ENCODE measurements around the gene PHTF1.

- TF ChIP-seq CTCF (IDR thresholded peaks at IDR 0.05) (no peak), EZH2 (IDR thresholded peaks at IDR 0.05; ENCODE audit: borderline replicate concordance, insufficient read depth, low read depth, low read length, poor library complexity, severe bottlenecking) (no peak)
Observed at GRCh38 chr1:113797472-113797871, 38.2 kb upstream of the PHTF1 start.
